Myocyte (in vitro differentiated cells): ENCODE results near the gene CD44. TPM values are rescaled to one million over a fixed set of nuclear protein-coding genes. Genes with fewer than 3 reads are reported as not detected.

ENCODE experiments used
- DNase-seq: peaks from one replicate; pipeline ENCODE4 v3.0.0-alpha.2; 2012; ENCODE audit warnings: low read depth
- total RNA-seq: library from RNA; depleted of rRNA; stranded (reverse); fragments of >200 nt; gene quantifications from 2 replicates; pipeline ENCODE4 v1.2.3, GENCODE V29; 2014

CD44 gene
- total RNA-seq, 1 donor from 2014 or later: 95.4 TPM

- no peak for DNase-seq
Observed at GRCh38 chr11:35157814-35158700, 19.1 kb downstream of the CD44 start.

- peak; percentile 23 for DNase-seq
Observed at GRCh38 chr11:35158701-35159510, 19.9 kb downstream of the CD44 start.

GRCh38 chr11:35160246-35160824, 21.4 kb downstream of the CD44 start:
- DNase-seq: no peak

GRCh38 chr11:35160902-35161597, 22.1 kb downstream of the CD44 start:
- DNase-seq: no peak

GRCh38 chr11:35162745-35163144, 23.8 kb downstream of the CD44 start:
- no peak for DNase-seq

GRCh38 chr11:35163209-35163608, 24.2 kb downstream of the CD44 start:
- DNase-seq: no peak

- no peak for DNase-seq
Observed at GRCh38 chr11:35163702-35164496, 24.9 kb downstream of the CD44 start.

GRCh38 chr11:35165030-35165422, 26.1 kb downstream of the CD44 start:
- DNase-seq: no peak

GRCh38 chr11:35165423-35166368, 26.7 kb downstream of the CD44 start:
- peak; percentile 24 for DNase-seq

- DNase-seq: peak; percentile 57
Observed at GRCh38 chr11:35166369-35167360, 27.7 kb downstream of the CD44 start.

- no peak for DNase-seq
Observed at GRCh38 chr11:35167426-35167954, 28.5 kb downstream of the CD44 start.

- no peak for DNase-seq
Observed at GRCh38 chr11:35168671-35169070, 29.7 kb downstream of the CD44 start.

GRCh38 chr11:35169112-35169511, 30.1 kb downstream of the CD44 start:
- DNase-seq: no peak

- DNase-seq: no peak
Observed at GRCh38 chr11:35169754-35170153, 30.8 kb downstream of the CD44 start.

- no peak for DNase-seq
Observed at GRCh38 chr11:35170503-35170902, 31.5 kb downstream of the CD44 start.

- no peak for DNase-seq
Observed at GRCh38 chr11:35171226-35171625, 32.3 kb downstream of the CD44 start.

GRCh38 chr11:35173011-35173511, 34.1 kb downstream of the CD44 start:
- DNase-seq: no peak
